ENCODE measurements around the gene TMEM185B. TPM values are rescaled to one million over a fixed set of nuclear protein-coding genes. Genes with fewer than 3 reads are reported as not detected.
A peak's percentile ranks its signal among the peaks of the same experiment; 100 is the strongest.

Gene TMEM185B
- total and polyA plus RNA-seq, 2 of the 4 experiments (the other 2 are of a cell fraction): 17.7 to 26.1 TPM

- Histone ChIP-seq H4K20me1 (ENCODE audit: insufficient read depth, low read length) (no peaks in the 10 kb centered on the region; the same call in 1 of the 2 replicates), H3K79me1 (ENCODE audit: low read depth in 1 of 2, low read length in 2 of 2) (peaks cover 0 to 7% of the 10 kb centered on the region in 2 experiments; a peak in 1 of 4 replicates), H4K8ac (ENCODE audit: low read depth in 2 of 2, low read length in 2 of 2) (no peak overlapping the region), H3K9me3 (ENCODE audit: control insufficient read depth, insufficient read depth, low read length) (no peaks in the 10 kb centered on the region), H3K27ac (ENCODE audit: insufficient read depth, low read length) (no peak overlapping the region), H4K91ac (ENCODE audit: insufficient read depth, low read depth, low read length) (no peak overlapping the region), H2BK5ac (ENCODE audit: low read depth, low read length, poor library complexity, severe bottlenecking) (no peak overlapping the region), H3K4me1 (ENCODE audit: control insufficient read depth, insufficient read depth, low read length) (peaks cover 20% of the 10 kb centered on the region), H2BK20ac (ENCODE audit: low read depth, low read length) (peak overlapping the region; percentile 27; the same call in 1 of the 2 replicates), H2BK120ac (ENCODE audit: low read depth, low read length) (no peak overlapping the region), H4K5ac (ENCODE audit: low read depth, low read length) (no peak overlapping the region), H3K36me3 (ENCODE audit: control insufficient read depth, insufficient read depth, low read length) (no peaks in the 10 kb centered on the region), H2AK5ac (ENCODE audit: low read depth, low read length) (no peak overlapping the region; the same call in 1 of the 2 replicates), H3K9me1 (ENCODE audit: insufficient read depth, low read length) (peaks cover 15% of the 10 kb centered on the region), H3K18ac (ENCODE audit: low read depth, low read length) (no peak overlapping the region), H3K23ac (ENCODE audit: low read depth, low read length) (no peak overlapping the region), H3K4me2 (ENCODE audit: low read depth, low read length) (no peak overlapping the region), H2AK9ac (replicated peaks; ENCODE audit: low read depth, low read length, poor library complexity) (no peak overlapping the region), H2AFZ (replicated peaks; ENCODE audit: low read length, poor library complexity) (no peak overlapping the region), H3K9ac (ENCODE audit: low read depth, low read length) (no peak overlapping the region), H2BK15ac (ENCODE audit: low read depth, low read length) (no peak overlapping the region), H3K14ac (replicated peaks; ENCODE audit: low read depth, low read length) (no peak overlapping the region), H3K4me3 (ENCODE audit: insufficient read depth, low read depth, low read length) (no peak overlapping the region), H3K4ac (ENCODE audit: low read depth, low read length) (no peak overlapping the region), H3K56ac (ENCODE audit: extremely low read depth, insufficient read depth, low read length) (no peak overlapping the region), H3K27me3 (ENCODE audit: control insufficient read depth, insufficient read depth, low read length) (no peaks in the 10 kb centered on the region)
- ChIA-PET POLR2A (ENCODE audit: unreplicated experiment) (no interaction called here), CTCF (no interaction called here)
- ATAC-seq (ENCODE audit: low read depth) (no peak), DNase-seq (no peak)
- WGBS, 2 experiments (ENCODE audit: extremely low coverage in 2 of 2, insufficient read length in 1 of 2): no CpG with 5 or more reads among the region's 5 CpGs
- BruUV-seq (replicated peaks): no TSS peak
- no peak for TF ChIP-seq CEBPB (IDR thresholded peaks at IDR 0.05; ENCODE audit: low read depth, low read length)
- TF ChIP-seq, protein P1, sequence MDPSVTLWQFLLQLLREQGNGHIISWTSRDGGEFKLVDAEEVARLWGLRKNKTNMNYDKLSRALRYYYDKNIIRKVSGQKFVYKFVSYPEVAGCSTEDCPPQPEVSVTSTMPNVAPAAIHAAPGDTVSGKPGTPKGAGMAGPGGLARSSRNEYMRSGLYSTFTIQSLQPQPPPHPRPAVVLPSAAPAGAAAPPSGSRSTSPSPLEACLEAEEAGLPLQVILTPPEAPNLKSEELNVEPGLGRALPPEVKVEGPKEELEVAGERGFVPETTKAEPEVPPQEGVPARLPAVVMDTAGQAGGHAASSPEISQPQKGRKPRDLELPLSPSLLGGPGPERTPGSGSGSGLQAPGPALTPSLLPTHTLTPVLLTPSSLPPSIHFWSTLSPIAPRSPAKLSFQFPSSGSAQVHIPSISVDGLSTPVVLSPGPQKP (IDR thresholded peaks at IDR 0.05; ENCODE audit: borderline replicate concordance, low read depth, low read length): no peak
- TF ChIP-seq CTCF (conservative IDR thresholded peaks at IDR 0.05; ENCODE audit: low read depth, low read length): no peak
- TF ChIP-seq CHD1 (IDR thresholded peaks at IDR 0.05; ENCODE audit: low read depth, low read length): no peak
- TF ChIP-seq BHLHE40 (IDR thresholded peaks at IDR 0.05; ENCODE audit: low read depth, low read length): no peak
- no peak for TF ChIP-seq RCOR1 (IDR thresholded peaks at IDR 0.05; ENCODE audit: insufficient replicate concordance, low read length)
- TF ChIP-seq MXI1 (IDR thresholded peaks at IDR 0.05; ENCODE audit: borderline replicate concordance, low read depth, low read length): no peak
- TF ChIP-seq MAZ (IDR thresholded peaks at IDR 0.05; ENCODE audit: borderline replicate concordance, low read depth, low read length): no peak
- no peak for TF ChIP-seq NFE2L2 (IDR thresholded peaks at IDR 0.05; ENCODE audit: low read depth, low read length)
- TF ChIP-seq, protein P2, sequence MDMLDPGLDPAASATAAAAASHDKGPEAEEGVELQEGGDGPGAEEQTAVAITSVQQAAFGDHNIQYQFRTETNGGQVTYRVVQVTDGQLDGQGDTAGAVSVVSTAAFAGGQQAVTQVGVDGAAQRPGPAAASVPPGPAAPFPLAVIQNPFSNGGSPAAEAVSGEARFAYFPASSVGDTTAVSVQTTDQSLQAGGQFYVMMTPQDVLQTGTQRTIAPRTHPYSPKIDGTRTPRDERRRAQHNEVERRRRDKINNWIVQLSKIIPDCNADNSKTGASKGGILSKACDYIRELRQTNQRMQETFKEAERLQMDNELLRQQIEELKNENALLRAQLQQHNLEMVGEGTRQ (IDR thresholded peaks at IDR 0.05; ENCODE audit: low read depth, low read length): no peak
- TF ChIP-seq POLR2A (IDR thresholded peaks at IDR 0.05; ENCODE audit: low read depth, low read length): no peak
- TF ChIP-seq RAD21 (IDR thresholded peaks at IDR 0.05; ENCODE audit: low read length): no peak
- no peak for TF ChIP-seq SMC3 (IDR thresholded peaks at IDR 0.05; ENCODE audit: low read depth, low read length)
- TF ChIP-seq FOS (IDR thresholded peaks at IDR 0.05; ENCODE audit: low read depth, low read length): no peak
- no peak for TF ChIP-seq MAFK (IDR thresholded peaks at IDR 0.05; ENCODE audit: low read depth, low read length)
- TF ChIP-seq RFX5 (IDR thresholded peaks at IDR 0.05; ENCODE audit: low read depth, low read length): no peak
- in situ Hi-C loops (cut with MboI; ENCODE audit: low sequenced_read_pairs) (loop anchor here (25.0 kb wide), 1 partner anchor 999 kb away; no protein-coding TSS in a partner anchor), intact Hi-C loops (cut with micrococcal nuclease) (no loop called here), dilution Hi-C loops (cut with HindIII; ENCODE audit: low sequenced_read_pairs, unreplicated experiment) (no loop called here)
These were observed 13.6 kb upstream of the TMEM185B start for GRCh38 chr2:120236791-120237190.

Data from IMR-90 (cell line).